GM13976 (cell line): Measurements from ENCODE around the gene ARHGEF39.
A peak's percentile ranks its signal among the peaks of the same experiment; 100 is the strongest.

Experiments
- DNase-seq: peaks from one replicate; pipeline ENCODE4 v3.0.0; 2012; ENCODE audit warnings: low spot score
- in situ Hi-C: fragments of 300-500 bp; cut with MboI; formaldehyde crosslinking; loops from one replicate; pipeline ENCODE4 v1.12.0; 2022; ENCODE audit warnings: low sequenced_read_pairs, mixed read lengths, inconsistent platforms; ENCODE audit not compliant: unreplicated experiment
- TF ChIP-seq, protein P1 (sequence below): IDR thresholded peaks from 2 replicates; pipeline ENCODE4 v1.5.1; 2012; ENCODE audit warnings: borderline replicate concordance, mild to moderate bottlenecking; ENCODE audit not compliant: insufficient read depth; ENCODE audit errors: extremely low read depth, missing control alignments, control extremely low read depth

Gene ARHGEF39

DNA sequence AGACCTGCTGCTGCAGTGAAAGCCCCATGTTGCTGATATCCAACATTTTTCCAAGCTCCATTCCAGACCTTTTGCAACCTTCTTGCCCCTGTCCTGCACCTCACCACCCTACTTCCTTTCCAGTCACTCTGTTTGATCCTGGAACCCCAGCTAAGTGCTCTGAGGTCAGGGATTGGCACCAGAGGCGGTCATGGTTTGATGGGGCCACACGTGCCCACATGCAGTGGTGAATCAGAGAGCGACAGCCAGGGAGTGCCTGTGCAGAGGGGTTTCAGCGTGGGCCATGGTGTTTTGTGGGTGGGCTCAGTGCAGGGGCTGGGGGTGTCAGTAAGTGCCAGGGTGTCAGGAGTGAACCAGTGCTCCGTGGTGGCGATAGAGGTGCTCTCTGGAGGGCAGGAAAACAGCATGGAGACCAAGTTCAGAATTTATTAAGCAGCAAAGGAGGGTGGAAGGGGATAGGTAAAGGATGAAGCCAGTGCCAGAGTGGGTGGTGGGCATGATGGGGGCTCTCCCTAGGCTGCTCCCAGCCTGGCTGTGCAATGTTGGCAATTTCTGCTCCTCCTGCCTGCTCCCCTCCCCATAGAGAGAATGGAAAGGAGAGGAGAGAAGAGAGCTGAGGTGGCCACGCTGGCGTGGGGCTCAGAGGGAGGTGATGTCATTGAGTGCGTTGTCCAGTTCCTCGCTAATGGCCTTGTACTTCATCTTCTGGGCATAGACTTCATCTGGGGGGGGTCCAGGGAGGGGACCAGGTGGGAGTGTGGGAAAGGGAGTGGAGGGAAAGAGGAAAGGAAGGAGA, 17.7 kb upstream of the ARHGEF39 start:
- in situ Hi-C loops, result no loop called here
- no peak for DNase-seq
- TF ChIP-seq, protein P1, sequence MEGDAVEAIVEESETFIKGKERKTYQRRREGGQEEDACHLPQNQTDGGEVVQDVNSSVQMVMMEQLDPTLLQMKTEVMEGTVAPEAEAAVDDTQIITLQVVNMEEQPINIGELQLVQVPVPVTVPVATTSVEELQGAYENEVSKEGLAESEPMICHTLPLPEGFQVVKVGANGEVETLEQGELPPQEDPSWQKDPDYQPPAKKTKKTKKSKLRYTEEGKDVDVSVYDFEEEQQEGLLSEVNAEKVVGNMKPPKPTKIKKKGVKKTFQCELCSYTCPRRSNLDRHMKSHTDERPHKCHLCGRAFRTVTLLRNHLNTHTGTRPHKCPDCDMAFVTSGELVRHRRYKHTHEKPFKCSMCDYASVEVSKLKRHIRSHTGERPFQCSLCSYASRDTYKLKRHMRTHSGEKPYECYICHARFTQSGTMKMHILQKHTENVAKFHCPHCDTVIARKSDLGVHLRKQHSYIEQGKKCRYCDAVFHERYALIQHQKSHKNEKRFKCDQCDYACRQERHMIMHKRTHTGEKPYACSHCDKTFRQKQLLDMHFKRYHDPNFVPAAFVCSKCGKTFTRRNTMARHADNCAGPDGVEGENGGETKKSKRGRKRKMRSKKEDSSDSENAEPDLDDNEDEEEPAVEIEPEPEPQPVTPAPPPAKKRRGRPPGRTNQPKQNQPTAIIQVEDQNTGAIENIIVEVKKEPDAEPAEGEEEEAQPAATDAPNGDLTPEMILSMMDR, result no peak

DNA sequence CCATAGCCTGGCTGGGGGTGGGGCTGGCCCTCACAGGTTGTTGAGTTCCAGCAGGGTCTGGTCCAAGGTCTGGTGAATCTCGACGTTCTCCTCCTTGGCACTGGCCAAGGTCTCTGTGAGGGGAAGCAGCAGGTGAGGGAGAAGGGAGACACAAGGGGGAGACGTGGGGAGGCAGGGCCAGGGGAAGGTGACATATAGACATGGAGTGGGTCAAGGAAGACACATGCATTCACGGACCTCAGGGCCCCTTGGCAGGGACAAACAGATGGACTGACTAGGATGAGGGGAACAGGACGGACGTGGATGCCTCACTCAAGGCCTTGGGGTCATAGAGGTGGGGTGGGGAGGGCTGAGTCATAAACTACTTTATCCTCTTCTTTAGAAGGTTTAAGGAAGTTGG, 17.1 kb upstream of the ARHGEF39 start:
- no peak for DNase-seq
- in situ Hi-C loops, result no loop called here
- TF ChIP-seq, protein P1, result no peak

DNA sequence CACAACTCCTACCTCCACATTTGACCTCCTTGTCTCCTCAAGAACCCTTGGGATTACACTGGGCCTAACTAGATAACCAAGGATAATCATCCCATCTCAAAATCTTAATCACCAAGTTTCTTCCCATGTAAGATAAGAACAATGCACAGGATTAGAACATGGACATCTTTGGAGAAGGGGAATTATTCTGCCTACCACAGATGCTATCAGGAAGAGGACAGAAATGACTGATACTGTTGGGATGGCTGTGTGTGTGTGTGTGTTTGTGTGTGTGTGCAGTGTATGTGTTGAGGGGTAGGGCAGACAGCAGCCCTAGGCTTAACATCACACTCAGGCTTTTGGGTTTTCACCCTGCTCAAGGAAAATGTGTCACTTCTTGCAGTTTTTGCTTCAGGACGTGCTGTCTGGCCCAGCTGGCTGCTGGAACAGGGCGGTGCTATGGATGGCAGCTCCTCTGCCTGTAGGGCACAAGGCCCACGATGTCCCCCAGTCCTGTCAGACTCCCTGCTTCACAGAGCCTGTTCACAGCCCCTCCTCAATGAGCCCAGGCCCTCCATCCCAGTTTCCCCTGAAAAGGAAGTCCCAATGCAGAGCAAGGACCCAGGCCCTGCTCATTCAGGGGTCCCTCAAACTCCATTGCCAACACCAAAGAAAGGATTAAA, 16.5 kb upstream of the ARHGEF39 start:
- TF ChIP-seq, protein P1, result no peak
- DNase-seq, result no peak
- in situ Hi-C loops, result no loop called here

DNA sequence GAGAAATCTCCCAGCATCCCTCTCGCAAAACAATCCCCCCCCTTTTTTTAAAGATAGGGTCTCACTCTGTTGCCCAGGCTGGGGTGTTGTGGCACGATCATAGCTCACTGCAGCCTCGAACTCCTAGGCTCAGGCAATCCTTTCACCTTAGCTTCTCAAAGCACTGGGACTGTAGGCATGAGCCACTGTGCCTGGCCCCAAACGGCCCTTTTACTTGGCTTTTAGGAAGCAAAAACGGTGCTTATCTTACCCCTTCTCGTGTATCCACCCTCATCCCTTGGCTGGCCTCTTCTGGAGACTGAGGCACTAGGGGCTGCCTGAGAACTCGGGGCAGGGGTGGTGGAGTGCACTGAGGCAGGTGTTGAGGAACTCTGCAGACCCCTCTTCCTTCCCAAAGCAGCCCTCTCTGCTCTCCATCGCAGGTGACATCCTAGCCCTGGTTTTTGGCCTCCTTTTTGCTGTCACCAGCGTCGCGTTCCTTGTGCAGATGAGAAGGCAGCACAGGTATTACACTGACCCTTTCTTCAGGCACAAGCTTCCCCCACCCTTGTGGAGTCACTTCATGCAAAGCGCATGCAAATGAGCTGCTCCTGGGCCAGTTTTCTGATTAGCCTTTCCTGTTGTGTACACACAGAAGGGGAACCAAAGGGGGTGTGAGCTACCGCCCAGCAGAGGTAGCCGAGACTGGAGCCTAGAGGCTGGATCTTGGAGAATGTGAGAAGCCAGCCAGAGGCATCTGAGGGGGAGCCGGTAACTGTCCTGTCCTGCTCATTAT, 15.5 kb upstream of the ARHGEF39 start:
- TF ChIP-seq, protein P1, result no peak
- in situ Hi-C loops, result no loop called here
- DNase-seq, result peak; percentile 54

DNA sequence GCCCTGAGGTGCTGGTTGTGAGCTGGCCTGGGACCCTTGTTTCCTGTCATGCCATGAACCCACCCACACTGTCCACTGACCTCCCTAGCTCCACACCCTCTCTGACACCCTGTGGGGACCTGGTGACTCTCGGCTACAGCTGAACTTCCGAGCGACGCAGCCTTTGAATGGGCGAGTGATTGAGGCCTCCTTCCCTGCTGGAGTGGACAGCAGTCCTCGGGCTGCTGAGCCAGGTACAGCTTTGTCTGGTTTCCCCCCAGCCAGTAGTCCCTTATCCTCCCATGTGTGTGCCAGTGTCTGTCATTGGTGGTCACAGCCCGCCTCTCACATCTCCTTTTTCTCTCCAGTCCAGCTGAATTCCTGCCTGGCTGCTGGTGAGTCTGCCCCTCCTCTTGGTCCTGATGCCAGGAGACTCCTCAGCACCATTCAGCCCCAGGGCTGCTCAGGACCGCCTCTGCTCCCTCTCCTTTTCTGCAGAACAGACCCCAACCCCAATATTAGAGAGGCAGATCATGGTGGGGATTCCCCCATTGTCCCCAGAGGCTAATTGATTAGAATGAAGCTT, 14.9 kb upstream of the ARHGEF39 start:
- TF ChIP-seq, protein P1, result no peak
- DNase-seq, result no peak
- in situ Hi-C loops, result no loop called here

DNA sequence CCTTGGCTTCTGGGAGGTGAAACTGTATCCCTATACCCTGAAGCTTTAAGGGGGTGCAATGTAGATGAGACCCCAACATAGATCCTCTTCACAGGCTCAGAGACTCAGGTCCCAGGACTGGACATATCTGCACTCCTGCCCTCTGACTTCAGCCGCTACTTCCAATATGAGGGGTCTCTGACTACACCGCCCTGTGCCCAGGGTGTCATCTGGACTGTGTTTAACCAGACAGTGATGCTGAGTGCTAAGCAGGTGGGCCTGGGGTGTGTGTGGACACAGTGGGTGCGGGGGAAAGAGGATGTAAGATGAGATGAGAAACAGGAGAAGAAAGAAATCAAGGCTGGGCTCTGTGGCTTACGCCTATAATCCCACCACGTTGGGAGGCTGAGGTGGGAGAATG, 14.1 kb upstream of the ARHGEF39 start:
- in situ Hi-C loops, result no loop called here
- TF ChIP-seq, protein P1, result no peak
- no peak for DNase-seq
